ENCODE measurements around the gene MARCHF3.

Gene MARCHF3

DNA sequence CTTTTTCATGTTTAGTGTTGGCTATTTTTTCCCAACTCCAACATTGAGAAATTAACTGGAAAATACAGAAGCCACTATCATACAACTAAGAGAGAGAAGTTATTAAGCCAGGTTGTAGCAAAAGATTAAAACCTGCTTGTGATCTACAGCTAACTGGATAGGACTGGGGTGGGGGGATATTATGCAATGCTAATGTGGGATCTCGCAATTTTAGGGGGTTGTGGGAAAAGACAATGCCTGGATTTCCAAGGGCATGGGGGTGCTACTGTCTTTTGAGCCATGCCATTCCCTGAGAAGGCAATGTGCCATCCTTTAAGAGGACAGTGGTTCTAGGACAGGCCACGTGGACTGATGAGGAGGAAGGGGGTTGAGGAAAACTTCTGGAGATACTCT lies 46.5 kb downstream of the MARCHF3 start (continued):
- no peak for TF ChIP-seq ZNF70 (CRISPR knock-in tag; IDR thresholded peaks at IDR 0.05)
- no peak for TF ChIP-seq CSDC2 (CRISPR knock-in tag; IDR thresholded peaks at IDR 0.05)
- TF ChIP-seq ZNF8 (CRISPR knock-in tag; IDR thresholded peaks at IDR 0.05), result no peak
- TF ChIP-seq OSR1 (CRISPR knock-in tag; IDR thresholded peaks at IDR 0.05), result no peak
- no peak for TF ChIP-seq ISL1 (CRISPR knock-in tag; IDR thresholded peaks at IDR 0.05)

DNA sequence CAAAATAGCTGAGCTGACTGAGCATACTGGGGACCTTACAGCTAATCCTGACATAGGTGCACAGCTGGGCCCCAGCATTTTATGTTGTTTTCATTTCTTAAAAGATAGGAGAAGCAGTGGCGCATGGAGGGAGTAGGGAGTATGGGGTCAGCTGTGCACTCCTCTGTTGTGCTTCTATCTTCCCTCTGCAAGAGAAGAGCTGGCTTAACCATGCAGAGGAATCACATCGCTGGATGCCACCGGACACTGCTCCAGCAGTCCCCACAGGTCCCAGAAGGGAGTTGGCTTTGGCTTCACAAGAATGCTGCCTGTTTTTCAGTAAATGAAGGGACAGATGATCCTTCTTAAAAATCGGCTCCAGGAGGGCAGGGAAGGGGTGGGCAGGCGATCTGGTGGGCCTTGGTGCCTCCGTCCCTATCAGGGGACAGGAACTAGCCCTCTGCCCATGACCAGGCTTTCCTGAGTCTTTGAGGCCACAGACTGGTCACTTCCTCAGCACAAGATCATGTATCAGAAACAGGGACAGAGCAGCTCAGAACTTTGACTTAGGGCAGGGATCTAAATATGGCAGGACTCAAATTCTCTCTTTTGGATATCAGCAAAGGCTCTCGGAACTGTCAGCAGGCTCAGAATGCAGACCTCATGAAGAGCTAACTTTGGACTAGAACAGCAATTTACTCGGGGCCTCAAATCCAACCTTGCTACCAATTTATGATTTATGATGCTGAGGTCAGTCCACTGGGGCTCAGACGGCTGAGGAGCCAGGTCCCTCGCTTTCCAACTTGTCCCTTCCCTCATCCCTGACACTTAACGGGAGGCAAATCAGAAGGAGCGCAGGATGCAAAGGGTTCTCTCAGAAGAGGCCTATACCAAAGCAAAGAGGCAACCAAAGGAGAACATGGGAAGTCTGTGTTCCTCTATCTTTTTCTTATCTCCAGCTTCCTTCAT lies 47.2 kb downstream of the MARCHF3 start:
- TF ChIP-seq, protein P1, sequence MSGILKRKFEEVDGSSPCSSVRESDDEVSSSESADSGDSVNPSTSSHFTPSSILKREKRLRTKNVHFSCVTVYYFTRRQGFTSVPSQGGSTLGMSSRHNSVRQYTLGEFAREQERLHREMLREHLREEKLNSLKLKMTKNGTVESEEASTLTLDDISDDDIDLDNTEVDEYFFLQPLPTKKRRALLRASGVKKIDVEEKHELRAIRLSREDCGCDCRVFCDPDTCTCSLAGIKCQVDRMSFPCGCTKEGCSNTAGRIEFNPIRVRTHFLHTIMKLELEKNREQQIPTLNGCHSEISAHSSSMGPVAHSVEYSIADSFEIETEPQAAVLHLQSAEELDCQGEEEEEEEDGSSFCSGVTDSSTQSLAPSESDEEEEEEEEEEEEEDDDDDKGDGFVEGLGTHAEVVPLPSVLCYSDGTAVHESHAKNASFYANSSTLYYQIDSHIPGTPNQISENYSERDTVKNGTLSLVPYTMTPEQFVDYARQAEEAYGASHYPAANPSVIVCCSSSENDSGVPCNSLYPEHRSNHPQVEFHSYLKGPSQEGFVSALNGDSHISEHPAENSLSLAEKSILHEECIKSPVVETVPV (CRISPR knock-in tag; IDR thresholded peaks at IDR 0.05), result no peak
- no peak for TF ChIP-seq ZNF565 (CRISPR knock-in tag; conservative IDR thresholded peaks at IDR 0.05; ENCODE audit: low read depth)
- no peak for TF ChIP-seq TOX (CRISPR knock-in tag; IDR thresholded peaks at IDR 0.05; ENCODE audit: borderline replicate concordance)
- no peak for TF ChIP-seq ISL1 (CRISPR knock-in tag; IDR thresholded peaks at IDR 0.05)
- no peak for TF ChIP-seq OSR1 (CRISPR knock-in tag; IDR thresholded peaks at IDR 0.05)
- TF ChIP-seq ESRRG (CRISPR knock-in tag; IDR thresholded peaks at IDR 0.05), result no peak
- no peak for TF ChIP-seq RARB (CRISPR knock-in tag; IDR thresholded peaks at IDR 0.05)
- TF ChIP-seq ZNF8 (CRISPR knock-in tag; IDR thresholded peaks at IDR 0.05), result no peak
- no peak for TF ChIP-seq ZNF70 (CRISPR knock-in tag; IDR thresholded peaks at IDR 0.05)
- TF ChIP-seq BACH2 (CRISPR knock-in tag; IDR thresholded peaks at IDR 0.05; ENCODE audit: borderline replicate concordance), result no peak
- TF ChIP-seq, protein P2, sequence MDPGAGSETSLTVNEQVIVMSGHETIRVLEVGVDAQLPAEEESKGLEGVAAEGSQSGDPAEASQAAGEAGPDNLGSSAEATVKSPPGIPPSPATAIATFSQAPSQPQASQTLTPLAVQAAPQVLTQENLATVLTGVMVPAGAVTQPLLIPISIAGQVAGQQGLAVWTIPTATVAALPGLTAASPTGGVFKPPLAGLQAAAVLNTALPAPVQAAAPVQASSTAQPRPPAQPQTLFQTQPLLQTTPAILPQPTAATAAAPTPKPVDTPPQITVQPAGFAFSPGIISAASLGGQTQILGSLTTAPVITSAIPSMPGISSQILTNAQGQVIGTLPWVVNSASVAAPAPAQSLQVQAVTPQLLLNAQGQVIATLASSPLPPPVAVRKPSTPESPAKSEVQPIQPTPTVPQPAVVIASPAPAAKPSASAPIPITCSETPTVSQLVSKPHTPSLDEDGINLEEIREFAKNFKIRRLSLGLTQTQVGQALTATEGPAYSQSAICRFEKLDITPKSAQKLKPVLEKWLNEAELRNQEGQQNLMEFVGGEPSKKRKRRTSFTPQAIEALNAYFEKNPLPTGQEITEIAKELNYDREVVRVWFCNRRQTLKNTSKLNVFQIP (CRISPR knock-in tag; IDR thresholded peaks at IDR 0.05; ENCODE audit: borderline replicate concordance, low read depth), result no peak
- TF ChIP-seq, protein P3, sequence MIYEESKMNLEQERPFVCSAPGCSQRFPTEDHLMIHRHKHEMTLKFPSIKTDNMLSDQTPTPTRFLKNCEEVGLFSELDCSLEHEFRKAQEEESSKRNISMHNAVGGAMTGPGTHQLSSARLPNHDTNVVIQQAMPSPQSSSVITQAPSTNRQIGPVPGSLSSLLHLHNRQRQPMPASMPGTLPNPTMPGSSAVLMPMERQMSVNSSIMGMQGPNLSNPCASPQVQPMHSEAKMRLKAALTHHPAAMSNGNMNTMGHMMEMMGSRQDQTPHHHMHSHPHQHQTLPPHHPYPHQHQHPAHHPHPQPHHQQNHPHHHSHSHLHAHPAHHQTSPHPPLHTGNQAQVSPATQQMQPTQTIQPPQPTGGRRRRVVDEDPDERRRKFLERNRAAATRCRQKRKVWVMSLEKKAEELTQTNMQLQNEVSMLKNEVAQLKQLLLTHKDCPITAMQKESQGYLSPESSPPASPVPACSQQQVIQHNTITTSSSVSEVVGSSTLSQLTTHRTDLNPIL (CRISPR knock-in tag; IDR thresholded peaks at IDR 0.05; ENCODE audit: low read depth), result no peak
- TF ChIP-seq CSDC2 (CRISPR knock-in tag; IDR thresholded peaks at IDR 0.05), result no peak
- TF ChIP-seq ZC3H10 (CRISPR knock-in tag; IDR thresholded peaks at IDR 0.05), result no peak
- TF ChIP-seq ARNTL (CRISPR knock-in tag; IDR thresholded peaks at IDR 0.05; ENCODE audit: borderline replicate concordance, low read depth), result no peak
- TF ChIP-seq PPARA (CRISPR knock-in tag; IDR thresholded peaks at IDR 0.05; ENCODE audit: borderline replicate concordance), result no peak
- no peak for TF ChIP-seq PATZ1 (CRISPR knock-in tag; IDR thresholded peaks at IDR 0.05; ENCODE audit: borderline replicate concordance)
- no peak for TF ChIP-seq ZFP30 (CRISPR knock-in tag; IDR thresholded peaks at IDR 0.05)
- no peak for ATAC-seq

DNA sequence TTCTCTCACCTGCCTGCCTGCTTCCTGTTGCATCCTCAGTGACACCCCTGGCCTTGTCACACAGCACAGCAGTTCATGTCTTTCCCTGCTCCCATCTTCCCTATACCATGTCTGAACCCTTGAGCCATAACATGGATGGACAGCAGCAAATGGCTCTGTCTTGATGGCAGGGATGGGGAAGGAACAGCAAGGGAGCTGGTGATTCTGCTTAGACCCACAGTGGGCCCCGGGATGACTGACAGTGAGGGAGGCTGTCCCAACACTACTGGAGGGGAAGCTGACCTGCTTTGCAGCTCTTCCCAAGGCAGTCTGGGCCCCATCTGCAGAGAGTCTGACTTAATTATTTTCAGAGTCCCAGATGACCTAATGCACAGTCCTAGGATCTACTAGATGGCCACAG lies 48.2 kb downstream of the MARCHF3 start:
- no peak for ATAC-seq
- TF ChIP-seq ZNF565 (CRISPR knock-in tag; conservative IDR thresholded peaks at IDR 0.05; ENCODE audit: low read depth) (no peak), ZNF8 (CRISPR knock-in tag; IDR thresholded peaks at IDR 0.05) (no peak), GLIS3 (CRISPR knock-in tag; IDR thresholded peaks at IDR 0.05) (no peak), OSR1 (CRISPR knock-in tag; IDR thresholded peaks at IDR 0.05) (no peak), ARNTL (CRISPR knock-in tag; IDR thresholded peaks at IDR 0.05; ENCODE audit: borderline replicate concordance, low read depth) (no peak), ZC3H10 (CRISPR knock-in tag; IDR thresholded peaks at IDR 0.05) (no peak)
- TF ChIP-seq, protein P3 (CRISPR knock-in tag; IDR thresholded peaks at IDR 0.05; ENCODE audit: low read depth), result no peak

GRCh38 chr5:126981701-126982100 lies 48.7 kb downstream of the MARCHF3 start:
- TF ChIP-seq ISL1 (CRISPR knock-in tag; IDR thresholded peaks at IDR 0.05) (no peak), TOX (CRISPR knock-in tag; IDR thresholded peaks at IDR 0.05; ENCODE audit: borderline replicate concordance) (no peak), ZNF70 (CRISPR knock-in tag; IDR thresholded peaks at IDR 0.05) (no peak), BACH2 (CRISPR knock-in tag; IDR thresholded peaks at IDR 0.05; ENCODE audit: borderline replicate concordance) (no peak), OSR1 (CRISPR knock-in tag; IDR thresholded peaks at IDR 0.05) (no peak), CSDC2 (CRISPR knock-in tag; IDR thresholded peaks at IDR 0.05) (no peak)
- TF ChIP-seq, protein P4, sequence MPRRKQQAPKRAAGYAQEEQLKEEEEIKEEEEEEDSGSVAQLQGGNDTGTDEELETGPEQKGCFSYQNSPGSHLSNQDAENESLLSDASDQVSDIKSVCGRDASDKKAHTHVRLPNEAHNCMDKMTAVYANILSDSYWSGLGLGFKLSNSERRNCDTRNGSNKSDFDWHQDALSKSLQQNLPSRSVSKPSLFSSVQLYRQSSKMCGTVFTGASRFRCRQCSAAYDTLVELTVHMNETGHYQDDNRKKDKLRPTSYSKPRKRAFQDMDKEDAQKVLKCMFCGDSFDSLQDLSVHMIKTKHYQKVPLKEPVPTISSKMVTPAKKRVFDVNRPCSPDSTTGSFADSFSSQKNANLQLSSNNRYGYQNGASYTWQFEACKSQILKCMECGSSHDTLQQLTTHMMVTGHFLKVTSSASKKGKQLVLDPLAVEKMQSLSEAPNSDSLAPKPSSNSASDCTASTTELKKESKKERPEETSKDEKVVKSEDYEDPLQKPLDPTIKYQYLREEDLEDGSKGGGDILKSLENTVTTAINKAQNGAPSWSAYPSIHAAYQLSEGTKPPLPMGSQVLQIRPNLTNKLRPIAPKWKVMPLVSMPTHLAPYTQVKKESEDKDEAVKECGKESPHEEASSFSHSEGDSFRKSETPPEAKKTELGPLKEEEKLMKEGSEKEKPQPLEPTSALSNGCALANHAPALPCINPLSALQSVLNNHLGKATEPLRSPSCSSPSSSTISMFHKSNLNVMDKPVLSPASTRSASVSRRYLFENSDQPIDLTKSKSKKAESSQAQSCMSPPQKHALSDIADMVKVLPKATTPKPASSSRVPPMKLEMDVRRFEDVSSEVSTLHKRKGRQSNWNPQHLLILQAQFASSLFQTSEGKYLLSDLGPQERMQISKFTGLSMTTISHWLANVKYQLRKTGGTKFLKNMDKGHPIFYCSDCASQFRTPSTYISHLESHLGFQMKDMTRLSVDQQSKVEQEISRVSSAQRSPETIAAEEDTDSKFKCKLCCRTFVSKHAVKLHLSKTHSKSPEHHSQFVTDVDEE (CRISPR knock-in tag; IDR thresholded peaks at IDR 0.05), result no peak
- TF ChIP-seq, protein P1 (CRISPR knock-in tag; IDR thresholded peaks at IDR 0.05), result no peak
- ATAC-seq, result no peak
